ENCODE measurements around the gene GNB1L. TPM values are rescaled to one million over a fixed set of nuclear protein-coding genes. Genes with fewer than 3 reads are reported as not detected.

Gene GNB1L
- total and polyA plus RNA-seq, 9 of the 15 experiments (the other 6 are each of a cell fraction or from before 2014, with no cell fraction given) = 0.56 to 50.5 (median 10.2) TPM

DNA sequence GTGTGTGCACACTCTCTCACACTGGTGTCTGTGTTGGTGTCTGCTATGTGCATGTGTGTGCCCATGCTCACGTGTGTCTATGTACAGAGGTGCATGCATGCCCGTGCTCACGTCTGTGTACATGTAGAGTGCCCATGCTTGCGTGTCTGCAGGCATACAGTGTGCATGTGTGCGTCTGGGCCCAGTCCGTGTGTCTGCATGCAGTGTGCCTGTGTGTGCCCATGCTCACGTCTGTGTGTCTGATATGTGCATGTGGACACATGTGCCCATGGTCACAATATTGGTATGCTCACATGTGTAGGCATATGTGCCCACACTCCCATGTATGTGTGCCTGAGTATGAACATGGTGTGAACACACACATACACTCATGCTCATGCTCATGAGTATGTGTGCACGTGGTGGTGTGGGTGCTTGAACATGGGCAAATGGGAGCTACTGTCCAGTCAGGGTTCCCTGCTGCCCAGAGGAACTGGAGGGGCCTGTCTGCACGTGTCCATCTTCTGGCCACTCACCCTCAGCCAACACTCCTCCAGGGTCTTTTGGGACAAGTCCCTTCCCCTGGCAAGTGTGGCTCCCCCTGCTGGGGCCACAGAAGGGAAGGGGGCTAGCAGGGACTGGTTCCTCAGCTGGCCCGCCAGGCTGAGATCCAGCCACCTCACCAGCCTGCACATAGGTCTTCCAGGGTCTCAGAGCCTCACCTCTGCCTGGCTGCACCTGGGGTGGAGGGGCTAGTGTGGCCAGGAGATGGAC is 101.4 kb downstream of the GNB1L start:
- H3K4me1 ChIP-seq (replicated peaks in 1 of 2; ENCODE audit: control insufficient read depth in 2 of 2, insufficient read depth in 2 of 2, low read length in 2 of 2) = peaks cover 17 to 74% of the 10 kb centered on the region in 2 experiments
- H3K27me3 ChIP-seq (ENCODE audit: control insufficient read depth in 2 of 2, insufficient read depth in 2 of 2, low read length in 2 of 2) = peaks cover 66 to 90% of the 10 kb centered on the region in 2 experiments; a peak in 4 of 5 replicates
- ATAC-seq = peak; percentile 12
- peaks cover 68% of the 10 kb centered on the region for H4K20me1 ChIP-seq (replicated peaks; ENCODE audit: control insufficient read depth, insufficient read depth, low read length)
- H3K4me2 ChIP-seq (ENCODE audit: insufficient read depth, low read length) = no peak overlapping the region
- H3K27ac ChIP-seq (ENCODE audit: extremely low read depth, low read depth, low read length) = no peak overlapping the region; the same call in 2 of the 3 replicates
- intact Hi-C loops (cut with micrococcal nuclease) (no loop called here), in situ Hi-C loops (cut with MboI) (no loop called here)
- no peaks in the 10 kb centered on the region for H3K36me3 ChIP-seq (ENCODE audit: control insufficient read depth, insufficient read depth, low read length)
- no peak for FAIRE-seq
- 0 out of 2 replicates have a peak overlapping the region, but pooled peaks have one; percentile 14 for H2AFZ ChIP-seq (ENCODE audit: low read depth, low read length)
- CTCF ChIA-PET (ENCODE audit: low intra/inter-chr PET ratio) = interaction anchor here (1.0 to 1.7 kb wide), 2 partner anchors 23 to 157 kb away, joined by 4 to 10 read pairs; no protein-coding TSS in a partner anchor
- POLR2A ChIA-PET = interaction anchor here (0.6 to 4.5 kb wide), 14 partner anchors 10 to 359 kb away, joined by 3 to 37 read pairs (median 3); no protein-coding TSS in a partner anchor
- DNase-seq (ENCODE audit: extremely low read depth in 1 of 4, low spot score in 3 of 4) = peak; percentile 68 to 87 (median 84)
- 0 out of 4 replicates have a peak overlapping the region, but pooled peaks of 1 of the 2 experiments have one; percentile 6 for H3K9ac ChIP-seq (ENCODE audit: insufficient read depth in 1 of 2, low read depth in 2 of 2, low read length in 2 of 2)
- no peak overlapping the region for H3K4me3 ChIP-seq
- 15% methylated on average over 10 of the region's 10 CpGs for WGBS (ENCODE audit: insufficient coverage, low coverage, missing lambda C conversion rate)
- H3K79me2 ChIP-seq (ENCODE audit: control insufficient read depth, insufficient read depth, low read length) = no peaks in the 10 kb centered on the region
- H3K9me3 ChIP-seq (replicated peaks; ENCODE audit: control insufficient read depth, insufficient read depth, low read depth, low read length) = no peaks in the 10 kb centered on the region; the same call in 1 of the 2 replicates
- no TSS peak for BruUV-seq (replicated peaks)
- no peaks in the 10 kb centered on the region for H3K9me1 ChIP-seq (ENCODE audit: control insufficient read depth, insufficient read depth, low read length)
- TF ChIP-seq CTBP1 (IDR thresholded peaks at IDR 0.05; ENCODE audit: borderline replicate concordance) (peak; percentile 49; the same call in 1 of the 2 replicates), CBX3 (IDR thresholded peaks at IDR 0.05; ENCODE audit: borderline replicate concordance in 1 of 2, low read length in 2 of 2) (peak in 1 of 2 experiments; percentile 64; a peak in 1 of 3 replicates), WHSC1 (IDR thresholded peaks at IDR 0.05; ENCODE audit: low read length) (no peak), RB1 (IDR thresholded peaks at IDR 0.05; ENCODE audit: low read depth) (peak; percentile 39; the same call in 1 of the 2 replicates), PHF20 (IDR thresholded peaks at IDR 0.05; ENCODE audit: partially characterized antibody) (peak; percentile 13), ERF (CRISPR knock-in tag; IDR thresholded peaks at IDR 0.05) (peak; percentile 61; the same call in 1 of the 2 replicates), GABPB2 (CRISPR knock-in tag; conservative IDR thresholded peaks at IDR 0.05) (no peak)
- TF ChIP-seq, protein P1, sequence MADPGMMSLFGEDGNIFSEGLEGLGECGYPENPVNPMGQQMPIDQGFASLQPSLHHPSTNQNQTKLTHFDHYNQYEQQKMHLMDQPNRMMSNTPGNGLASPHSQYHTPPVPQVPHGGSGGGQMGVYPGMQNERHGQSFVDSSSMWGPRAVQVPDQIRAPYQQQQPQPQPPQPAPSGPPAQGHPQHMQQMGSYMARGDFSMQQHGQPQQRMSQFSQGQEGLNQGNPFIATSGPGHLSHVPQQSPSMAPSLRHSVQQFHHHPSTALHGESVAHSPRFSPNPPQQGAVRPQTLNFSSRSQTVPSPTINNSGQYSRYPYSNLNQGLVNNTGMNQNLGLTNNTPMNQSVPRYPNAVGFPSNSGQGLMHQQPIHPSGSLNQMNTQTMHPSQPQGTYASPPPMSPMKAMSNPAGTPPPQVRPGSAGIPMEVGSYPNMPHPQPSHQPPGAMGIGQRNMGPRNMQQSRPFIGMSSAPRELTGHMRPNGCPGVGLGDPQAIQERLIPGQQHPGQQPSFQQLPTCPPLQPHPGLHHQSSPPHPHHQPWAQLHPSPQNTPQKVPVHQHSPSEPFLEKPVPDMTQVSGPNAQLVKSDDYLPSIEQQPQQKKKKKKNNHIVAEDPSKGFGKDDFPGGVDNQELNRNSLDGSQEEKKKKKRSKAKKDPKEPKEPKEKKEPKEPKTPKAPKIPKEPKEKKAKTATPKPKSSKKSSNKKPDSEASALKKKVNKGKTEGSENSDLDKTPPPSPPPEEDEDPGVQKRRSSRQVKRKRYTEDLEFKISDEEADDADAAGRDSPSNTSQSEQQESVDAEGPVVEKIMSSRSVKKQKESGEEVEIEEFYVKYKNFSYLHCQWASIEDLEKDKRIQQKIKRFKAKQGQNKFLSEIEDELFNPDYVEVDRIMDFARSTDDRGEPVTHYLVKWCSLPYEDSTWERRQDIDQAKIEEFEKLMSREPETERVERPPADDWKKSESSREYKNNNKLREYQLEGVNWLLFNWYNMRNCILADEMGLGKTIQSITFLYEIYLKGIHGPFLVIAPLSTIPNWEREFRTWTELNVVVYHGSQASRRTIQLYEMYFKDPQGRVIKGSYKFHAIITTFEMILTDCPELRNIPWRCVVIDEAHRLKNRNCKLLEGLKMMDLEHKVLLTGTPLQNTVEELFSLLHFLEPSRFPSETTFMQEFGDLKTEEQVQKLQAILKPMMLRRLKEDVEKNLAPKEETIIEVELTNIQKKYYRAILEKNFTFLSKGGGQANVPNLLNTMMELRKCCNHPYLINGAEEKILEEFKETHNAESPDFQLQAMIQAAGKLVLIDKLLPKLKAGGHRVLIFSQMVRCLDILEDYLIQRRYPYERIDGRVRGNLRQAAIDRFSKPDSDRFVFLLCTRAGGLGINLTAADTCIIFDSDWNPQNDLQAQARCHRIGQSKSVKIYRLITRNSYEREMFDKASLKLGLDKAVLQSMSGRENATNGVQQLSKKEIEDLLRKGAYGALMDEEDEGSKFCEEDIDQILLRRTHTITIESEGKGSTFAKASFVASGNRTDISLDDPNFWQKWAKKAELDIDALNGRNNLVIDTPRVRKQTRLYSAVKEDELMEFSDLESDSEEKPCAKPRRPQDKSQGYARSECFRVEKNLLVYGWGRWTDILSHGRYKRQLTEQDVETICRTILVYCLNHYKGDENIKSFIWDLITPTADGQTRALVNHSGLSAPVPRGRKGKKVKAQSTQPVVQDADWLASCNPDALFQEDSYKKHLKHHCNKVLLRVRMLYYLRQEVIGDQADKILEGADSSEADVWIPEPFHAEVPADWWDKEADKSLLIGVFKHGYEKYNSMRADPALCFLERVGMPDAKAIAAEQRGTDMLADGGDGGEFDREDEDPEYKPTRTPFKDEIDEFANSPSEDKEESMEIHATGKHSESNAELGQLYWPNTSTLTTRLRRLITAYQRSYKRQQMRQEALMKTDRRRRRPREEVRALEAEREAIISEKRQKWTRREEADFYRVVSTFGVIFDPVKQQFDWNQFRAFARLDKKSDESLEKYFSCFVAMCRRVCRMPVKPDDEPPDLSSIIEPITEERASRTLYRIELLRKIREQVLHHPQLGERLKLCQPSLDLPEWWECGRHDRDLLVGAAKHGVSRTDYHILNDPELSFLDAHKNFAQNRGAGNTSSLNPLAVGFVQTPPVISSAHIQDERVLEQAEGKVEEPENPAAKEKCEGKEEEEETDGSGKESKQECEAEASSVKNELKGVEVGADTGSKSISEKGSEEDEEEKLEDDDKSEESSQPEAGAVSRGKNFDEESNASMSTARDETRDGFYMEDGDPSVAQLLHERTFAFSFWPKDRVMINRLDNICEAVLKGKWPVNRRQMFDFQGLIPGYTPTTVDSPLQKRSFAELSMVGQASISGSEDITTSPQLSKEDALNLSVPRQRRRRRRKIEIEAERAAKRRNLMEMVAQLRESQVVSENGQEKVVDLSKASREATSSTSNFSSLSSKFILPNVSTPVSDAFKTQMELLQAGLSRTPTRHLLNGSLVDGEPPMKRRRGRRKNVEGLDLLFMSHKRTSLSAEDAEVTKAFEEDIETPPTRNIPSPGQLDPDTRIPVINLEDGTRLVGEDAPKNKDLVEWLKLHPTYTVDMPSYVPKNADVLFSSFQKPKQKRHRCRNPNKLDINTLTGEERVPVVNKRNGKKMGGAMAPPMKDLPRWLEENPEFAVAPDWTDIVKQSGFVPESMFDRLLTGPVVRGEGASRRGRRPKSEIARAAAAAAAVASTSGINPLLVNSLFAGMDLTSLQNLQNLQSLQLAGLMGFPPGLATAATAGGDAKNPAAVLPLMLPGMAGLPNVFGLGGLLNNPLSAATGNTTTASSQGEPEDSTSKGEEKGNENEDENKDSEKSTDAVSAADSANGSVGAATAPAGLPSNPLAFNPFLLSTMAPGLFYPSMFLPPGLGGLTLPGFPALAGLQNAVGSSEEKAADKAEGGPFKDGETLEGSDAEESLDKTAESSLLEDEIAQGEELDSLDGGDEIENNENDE (IDR thresholded peaks at IDR 0.05; ENCODE audit: low read depth, low read length) = peak; percentile 38
